Liver (tissue), 3 donors: Measurements from ENCODE around the gene COLEC11.

Experiments used
- CTCF ChIP-seq: fragments of 150-350 bp; IDR thresholded peaks from 2 replicates; pipeline ENCODE4 v1.5.1; 2017; ENCODE audit warnings: improper control_type of control experiment, low read depth, low read length; ENCODE audit not compliant: missing input control
- JUND ChIP-seq, 2 donors: IDR thresholded peaks; 2 replicates each; pipeline ENCODE4 v1.6.1; 2016; ENCODE audit warnings: antibody characterized with exemption in 2 of 2
- donor health status: healthy.
- donor health status: healthy.

GRCh38 chr2:3557639-3558204 lies 37.2 kb upstream of the COLEC11 start:
- TF ChIP-seq JUND (IDR thresholded peaks at IDR 0.05) (no peak), CTCF (no peak)
